Mammary epithelial cell (primary cell): Measurements from ENCODE around the gene ASB1.

Source experiments
- EZH2 ChIP-seq: IDR thresholded peaks from 2 replicates; pipeline ENCODE4 v1.6.1; 2012; ENCODE audit warnings: low read length, inconsistent platforms, borderline replicate concordance
- TF ChIP-seq, protein P1 (sequence below), 2 donors: IDR thresholded peaks in 1 of 2; conservative IDR thresholded peaks in 1 of 2; 2 replicates each; pipeline ENCODE4 v1.5.1; 2011 to 2012; ENCODE audit warnings: inconsistent platforms in 2 of 2, low read length in 2 of 2, mild to moderate bottlenecking in 2 of 2, control low read depth in 1 of 2, low read depth in 1 of 2; ENCODE audit not compliant: insufficient read depth in 1 of 2; ENCODE audit errors: extremely low read depth in 1 of 2

DNA sequence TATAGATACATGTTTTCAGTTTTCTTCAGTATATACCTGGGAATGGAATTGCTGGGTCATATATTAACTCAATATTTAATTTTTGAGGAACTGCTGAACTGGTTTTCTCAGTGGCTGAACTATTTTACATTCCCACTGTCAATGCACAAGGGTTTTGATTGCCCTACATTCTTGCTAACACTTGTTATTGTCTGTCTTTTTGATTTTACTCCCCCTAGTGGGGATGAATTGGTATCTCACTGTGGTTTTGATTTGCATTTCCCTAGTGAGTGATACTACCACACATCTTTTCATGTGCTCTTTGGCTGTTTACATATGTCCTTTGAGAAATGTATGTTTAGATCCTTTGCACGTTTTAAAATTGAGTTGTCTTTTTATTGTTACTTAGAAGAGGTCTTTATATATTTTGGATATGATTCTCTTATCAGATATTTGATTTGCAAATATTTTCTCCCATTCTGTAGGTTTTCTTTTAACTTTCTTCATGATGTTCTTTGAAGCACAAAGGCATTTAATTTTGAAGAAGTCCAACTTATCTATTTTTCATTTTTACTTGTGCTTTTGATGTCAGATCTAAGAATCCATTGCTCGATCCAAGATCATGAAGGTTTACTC lies 36.2 kb downstream of the ASB1 start:
- TF ChIP-seq, protein P1, sequence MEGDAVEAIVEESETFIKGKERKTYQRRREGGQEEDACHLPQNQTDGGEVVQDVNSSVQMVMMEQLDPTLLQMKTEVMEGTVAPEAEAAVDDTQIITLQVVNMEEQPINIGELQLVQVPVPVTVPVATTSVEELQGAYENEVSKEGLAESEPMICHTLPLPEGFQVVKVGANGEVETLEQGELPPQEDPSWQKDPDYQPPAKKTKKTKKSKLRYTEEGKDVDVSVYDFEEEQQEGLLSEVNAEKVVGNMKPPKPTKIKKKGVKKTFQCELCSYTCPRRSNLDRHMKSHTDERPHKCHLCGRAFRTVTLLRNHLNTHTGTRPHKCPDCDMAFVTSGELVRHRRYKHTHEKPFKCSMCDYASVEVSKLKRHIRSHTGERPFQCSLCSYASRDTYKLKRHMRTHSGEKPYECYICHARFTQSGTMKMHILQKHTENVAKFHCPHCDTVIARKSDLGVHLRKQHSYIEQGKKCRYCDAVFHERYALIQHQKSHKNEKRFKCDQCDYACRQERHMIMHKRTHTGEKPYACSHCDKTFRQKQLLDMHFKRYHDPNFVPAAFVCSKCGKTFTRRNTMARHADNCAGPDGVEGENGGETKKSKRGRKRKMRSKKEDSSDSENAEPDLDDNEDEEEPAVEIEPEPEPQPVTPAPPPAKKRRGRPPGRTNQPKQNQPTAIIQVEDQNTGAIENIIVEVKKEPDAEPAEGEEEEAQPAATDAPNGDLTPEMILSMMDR (conservative IDR thresholded peaks at IDR 0.05 in 1 of 2, IDR thresholded peaks at IDR 0.05 in 1 of 2; ENCODE audit: extremely low read depth in 1 of 2, insufficient read depth in 1 of 2, low read depth in 1 of 2, low read length in 2 of 2), result peak; percentile 73
- TF ChIP-seq EZH2, result no peak
